B cell (primary cell): Measurements from ENCODE around the gene RPL29.

Experiments used
- CTCF ChIP-seq: fragments of 200-600 bp; IDR thresholded peaks from one replicate; pipeline ENCODE4 v1.8.0; 2022; ENCODE audit warnings: antibody characterized with exemption, mild to moderate bottlenecking
- EZH2 ChIP-seq: IDR thresholded peaks from 2 replicates; pipeline ENCODE4 v1.6.1; 2012; ENCODE audit warnings: borderline replicate concordance, low read depth, mild to moderate bottlenecking, moderate library complexity, low read length; ENCODE audit not compliant: insufficient read depth, poor library complexity, severe bottlenecking

- no peak for TF ChIP-seq CTCF
- TF ChIP-seq EZH2, result no peak
Measured at GRCh38 chr3:51957520-51958205, 38.0 kb downstream of the RPL29 start.
